HepG2 (cell line): ENCODE data around the gene HYAL1. TPM values are rescaled to one million over a fixed set of nuclear protein-coding genes. Genes with fewer than 3 reads are reported as not detected.

ENCODE experiments used
- HNRNPUL1 ChIP-seq: fragments of 200-400 bp; formaldehyde crosslinking; IDR thresholded peaks from 2 replicates; pipeline ENCODE4 v1.6.1; 2017; ENCODE audit warnings: low read depth, mild to moderate bottlenecking, low read length, moderate library complexity
- KAT8 ChIP-seq: IDR thresholded peaks from 2 replicates; pipeline ENCODE4 v1.6.1; 2016; ENCODE audit warnings: missing genetic modification reagents, missing compliant biosample characterization
- RFXAP ChIP-seq: sonication (generic); formaldehyde crosslinking; IDR thresholded peaks from 2 replicates; pipeline ENCODE4 v1.4.0; 2020; ENCODE audit warnings: missing genetic modification reagents, borderline replicate concordance
- SMYD3 ChIP-seq: sonication (generic); formaldehyde crosslinking; IDR thresholded peaks from 2 replicates; pipeline ENCODE4 v1.8.1; 2023; ENCODE audit warnings: mild to moderate bottlenecking, missing genetic modification reagents
- ZNF121 ChIP-seq: sonication (generic); formaldehyde crosslinking; IDR thresholded peaks from 2 replicates; pipeline ENCODE4 v1.5.0; 2020; ENCODE audit warnings: mild to moderate bottlenecking, missing genetic modification reagents
- ZNF3 ChIP-seq: IDR thresholded peaks from 2 replicates; pipeline ENCODE4 v1.7.0; 2017; ENCODE audit warnings: inconsistent platforms
- ZNF331 ChIP-seq: sonication (generic); formaldehyde crosslinking; IDR thresholded peaks from 2 replicates; pipeline ENCODE4 v1.4.0; 2020; ENCODE audit warnings: missing genetic modification reagents
- ZNF530 ChIP-seq: sonication (generic); formaldehyde crosslinking; IDR thresholded peaks from 2 replicates; pipeline ENCODE4 v1.5.0; 2020; ENCODE audit warnings: low read depth, mild to moderate bottlenecking, missing genetic modification reagents
- ZNF552 ChIP-seq: sonication (generic); formaldehyde crosslinking; IDR thresholded peaks from 2 replicates; pipeline ENCODE4 v1.9.0; 2022; ENCODE audit warnings: missing genetic modification reagents, mild to moderate bottlenecking, borderline replicate concordance
- polyA plus RNA-seq, 8 experiments: library from polyadenylated mRNA; depleted of rRNA in 3 of 8; stranded (reverse) in 7 of 8; unstranded in 1 of 8; fragments of >200 nt; fragmentation: Illumina TruSeq in 4 of 8; extraction: Trizol in 4 of 8; gene quantifications; 2 replicates each; pipeline versions ENCODE4 v1.2.1 to v1.2.3, GENCODE V29; 2011 to 2016; ENCODE audit warnings: low read depth in 4 of 8, missing spikeins in 1 of 8, mixed read lengths in 1 of 8; ENCODE audit not compliant: insufficient read depth in 1 of 8
- total RNA-seq, 5 experiments: library from RNA; depleted of rRNA; stranded (reverse); fragments of >200 nt; fragmentation: Illumina TruSeq; extraction: Trizol; gene quantifications; 2 replicates each; pipeline ENCODE4 v1.2.3, GENCODE V29; 2016; ENCODE audit warnings: low read depth in 1 of 5
- TF ChIP-seq, protein P1 (sequence below): sonication (generic); formaldehyde crosslinking; IDR thresholded peaks from 2 replicates; pipeline ENCODE4 v1.4.0; 2020; ENCODE audit warnings: missing genetic modification reagents
- TF ChIP-seq, protein P2 (sequence below): sonication (generic); formaldehyde crosslinking; IDR thresholded peaks from 2 replicates; pipeline ENCODE4 v1.8.0; 2022; ENCODE audit warnings: mild to moderate bottlenecking, missing genetic modification reagents, borderline replicate concordance
- TF ChIP-seq, protein P3 (sequence below): sonication (generic); formaldehyde crosslinking; IDR thresholded peaks from 2 replicates; pipeline ENCODE4 v1.5.0; 2020; ENCODE audit warnings: mild to moderate bottlenecking, missing genetic modification reagents, borderline replicate concordance
- TF ChIP-seq, protein P4 (sequence below): sonication (generic); formaldehyde crosslinking; conservative IDR thresholded peaks from 2 replicates; pipeline ENCODE4 v1.8.0; 2022; ENCODE audit warnings: low read depth, missing genetic modification reagents

The HYAL1 gene
- total and polyA plus RNA-seq, 2 of the 13 experiments (the other 11 are each of a cell fraction or from before 2014, with no cell fraction given): 76.5 to 193 TPM

DNA sequence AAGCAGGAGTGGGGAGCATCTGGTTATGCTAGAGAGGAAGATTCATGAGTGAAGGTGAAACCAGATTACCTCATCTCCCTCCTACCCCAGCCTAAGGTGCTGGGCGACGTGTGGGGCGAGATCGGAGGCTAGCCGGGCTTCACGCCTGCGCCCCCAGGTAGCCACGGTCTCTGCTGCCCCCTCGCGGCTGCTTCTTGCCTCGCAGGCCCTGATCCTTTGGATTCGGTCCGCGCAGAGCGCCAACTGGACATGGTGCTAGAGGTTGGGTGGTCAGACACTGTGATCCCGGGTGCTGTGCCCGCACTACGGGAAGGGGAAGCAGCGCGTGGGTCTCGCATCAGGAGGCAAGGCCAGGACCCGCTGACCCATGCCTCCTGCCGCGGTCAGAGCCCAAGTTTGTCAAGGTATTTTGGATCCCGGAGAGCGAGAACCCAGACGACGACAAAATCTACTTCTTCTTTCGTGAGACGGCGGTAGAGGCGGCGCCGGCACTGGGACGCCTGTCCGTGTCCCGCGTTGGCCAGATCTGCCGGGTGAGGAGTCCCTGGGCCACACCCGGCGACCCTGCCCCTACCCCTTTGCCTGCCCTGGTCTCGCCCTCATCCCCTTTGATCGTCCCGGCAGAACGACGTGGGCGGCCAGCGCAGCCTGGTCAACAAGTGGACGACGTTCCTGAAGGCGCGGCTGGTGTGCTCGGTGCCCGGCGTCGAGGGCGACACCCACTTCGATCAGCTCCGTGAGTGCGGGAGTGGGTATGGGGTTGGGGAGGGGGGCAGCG lies 30.3 kb downstream of the HYAL1 start (continued):
- TF ChIP-seq, protein P1, sequence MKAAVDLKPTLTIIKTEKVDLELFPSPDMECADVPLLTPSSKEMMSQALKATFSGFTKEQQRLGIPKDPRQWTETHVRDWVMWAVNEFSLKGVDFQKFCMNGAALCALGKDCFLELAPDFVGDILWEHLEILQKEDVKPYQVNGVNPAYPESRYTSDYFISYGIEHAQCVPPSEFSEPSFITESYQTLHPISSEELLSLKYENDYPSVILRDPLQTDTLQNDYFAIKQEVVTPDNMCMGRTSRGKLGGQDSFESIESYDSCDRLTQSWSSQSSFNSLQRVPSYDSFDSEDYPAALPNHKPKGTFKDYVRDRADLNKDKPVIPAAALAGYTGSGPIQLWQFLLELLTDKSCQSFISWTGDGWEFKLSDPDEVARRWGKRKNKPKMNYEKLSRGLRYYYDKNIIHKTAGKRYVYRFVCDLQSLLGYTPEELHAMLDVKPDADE: no peak
- TF ChIP-seq, protein P2, sequence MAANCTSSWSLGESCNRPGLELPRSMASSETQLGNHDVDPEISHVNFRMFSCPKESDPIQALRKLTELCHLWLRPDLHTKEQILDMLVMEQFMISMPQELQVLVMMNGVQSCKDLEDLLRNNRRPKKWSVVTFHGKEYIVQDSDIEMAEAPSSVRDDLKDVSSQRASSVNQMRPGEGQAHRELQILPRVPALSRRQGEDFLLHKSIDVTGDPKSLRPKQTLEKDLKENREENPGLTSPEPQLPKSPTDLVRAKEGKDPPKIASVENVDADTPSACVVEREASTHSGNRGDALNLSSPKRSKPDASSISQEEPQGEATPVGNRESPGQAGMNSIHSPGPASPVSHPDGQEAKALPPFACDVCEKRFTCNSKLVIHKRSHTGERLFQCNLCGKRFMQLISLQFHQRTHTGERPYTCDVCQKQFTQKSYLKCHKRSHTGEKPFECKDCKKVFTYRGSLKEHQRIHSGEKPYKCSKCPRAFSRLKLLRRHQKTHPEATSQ (CRISPR knock-in tag): no peak
- TF ChIP-seq ZNF552 (CRISPR knock-in tag) (no peak), HNRNPUL1 (no peak), RFXAP (no peak), ZNF3 (no peak), ZNF121 (CRISPR knock-in tag) (no peak), SMYD3 (CRISPR knock-in tag) (no peak), KAT8 (peak; percentile 47; the same call in 1 of the 2 replicates), ZNF331 (CRISPR knock-in tag) (peak; percentile 83), ZNF530 (CRISPR knock-in tag) (no peak)
- TF ChIP-seq, protein P3, sequence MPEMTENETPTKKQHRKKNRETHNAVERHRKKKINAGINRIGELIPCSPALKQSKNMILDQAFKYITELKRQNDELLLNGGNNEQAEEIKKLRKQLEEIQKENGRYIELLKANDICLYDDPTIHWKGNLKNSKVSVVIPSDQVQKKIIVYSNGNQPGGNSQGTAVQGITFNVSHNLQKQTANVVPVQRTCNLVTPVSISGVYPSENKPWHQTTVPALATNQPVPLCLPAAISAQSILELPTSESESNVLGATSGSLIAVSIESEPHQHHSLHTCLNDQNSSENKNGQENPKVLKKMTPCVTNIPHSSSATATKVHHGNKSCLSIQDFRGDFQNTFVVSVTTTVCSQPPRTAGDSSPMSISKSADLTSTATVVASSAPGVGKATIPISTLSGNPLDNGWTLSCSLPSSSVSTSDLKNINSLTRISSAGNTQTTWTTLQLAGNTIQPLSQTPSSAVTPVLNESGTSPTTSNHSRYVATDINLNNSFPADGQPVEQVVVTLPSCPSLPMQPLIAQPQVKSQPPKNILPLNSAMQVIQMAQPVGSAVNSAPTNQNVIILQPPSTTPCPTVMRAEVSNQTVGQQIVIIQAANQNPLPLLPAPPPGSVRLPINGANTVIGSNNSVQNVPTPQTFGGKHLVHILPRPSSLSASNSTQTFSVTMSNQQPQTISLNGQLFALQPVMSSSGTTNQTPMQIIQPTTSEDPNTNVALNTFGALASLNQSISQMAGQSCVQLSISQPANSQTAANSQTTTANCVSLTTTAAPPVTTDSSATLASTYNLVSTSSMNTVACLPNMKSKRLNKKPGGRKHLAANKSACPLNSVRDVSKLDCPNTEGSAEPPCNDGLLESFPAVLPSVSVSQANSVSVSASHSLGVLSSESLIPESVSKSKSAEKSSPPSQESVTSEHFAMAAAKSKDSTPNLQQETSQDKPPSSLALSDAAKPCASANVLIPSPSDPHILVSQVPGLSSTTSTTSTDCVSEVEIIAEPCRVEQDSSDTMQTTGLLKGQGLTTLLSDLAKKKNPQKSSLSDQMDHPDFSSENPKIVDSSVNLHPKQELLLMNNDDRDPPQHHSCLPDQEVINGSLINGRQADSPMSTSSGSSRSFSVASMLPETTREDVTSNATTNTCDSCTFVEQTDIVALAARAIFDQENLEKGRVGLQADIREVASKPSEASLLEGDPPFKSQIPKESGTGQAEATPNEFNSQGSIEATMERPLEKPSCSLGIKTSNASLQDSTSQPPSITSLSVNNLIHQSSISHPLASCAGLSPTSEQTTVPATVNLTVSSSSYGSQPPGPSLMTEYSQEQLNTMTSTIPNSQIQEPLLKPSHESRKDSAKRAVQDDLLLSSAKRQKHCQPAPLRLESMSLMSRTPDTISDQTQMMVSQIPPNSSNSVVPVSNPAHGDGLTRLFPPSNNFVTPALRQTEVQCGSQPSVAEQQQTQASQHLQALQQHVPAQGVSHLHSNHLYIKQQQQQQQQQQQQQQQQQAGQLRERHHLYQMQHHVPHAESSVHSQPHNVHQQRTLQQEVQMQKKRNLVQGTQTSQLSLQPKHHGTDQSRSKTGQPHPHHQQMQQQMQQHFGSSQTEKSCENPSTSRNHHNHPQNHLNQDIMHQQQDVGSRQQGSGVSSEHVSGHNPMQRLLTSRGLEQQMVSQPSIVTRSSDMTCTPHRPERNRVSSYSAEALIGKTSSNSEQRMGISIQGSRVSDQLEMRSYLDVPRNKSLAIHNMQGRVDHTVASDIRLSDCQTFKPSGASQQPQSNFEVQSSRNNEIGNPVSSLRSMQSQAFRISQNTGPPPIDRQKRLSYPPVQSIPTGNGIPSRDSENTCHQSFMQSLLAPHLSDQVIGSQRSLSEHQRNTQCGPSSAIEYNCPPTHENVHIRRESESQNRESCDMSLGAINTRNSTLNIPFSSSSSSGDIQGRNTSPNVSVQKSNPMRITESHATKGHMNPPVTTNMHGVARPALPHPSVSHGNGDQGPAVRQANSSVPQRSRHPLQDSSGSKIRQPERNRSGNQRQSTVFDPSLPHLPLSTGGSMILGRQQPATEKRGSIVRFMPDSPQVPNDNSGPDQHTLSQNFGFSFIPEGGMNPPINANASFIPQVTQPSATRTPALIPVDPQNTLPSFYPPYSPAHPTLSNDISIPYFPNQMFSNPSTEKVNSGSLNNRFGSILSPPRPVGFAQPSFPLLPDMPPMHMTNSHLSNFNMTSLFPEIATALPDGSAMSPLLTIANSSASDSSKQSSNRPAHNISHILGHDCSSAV (CRISPR knock-in tag): no peak
- TF ChIP-seq, protein P4, sequence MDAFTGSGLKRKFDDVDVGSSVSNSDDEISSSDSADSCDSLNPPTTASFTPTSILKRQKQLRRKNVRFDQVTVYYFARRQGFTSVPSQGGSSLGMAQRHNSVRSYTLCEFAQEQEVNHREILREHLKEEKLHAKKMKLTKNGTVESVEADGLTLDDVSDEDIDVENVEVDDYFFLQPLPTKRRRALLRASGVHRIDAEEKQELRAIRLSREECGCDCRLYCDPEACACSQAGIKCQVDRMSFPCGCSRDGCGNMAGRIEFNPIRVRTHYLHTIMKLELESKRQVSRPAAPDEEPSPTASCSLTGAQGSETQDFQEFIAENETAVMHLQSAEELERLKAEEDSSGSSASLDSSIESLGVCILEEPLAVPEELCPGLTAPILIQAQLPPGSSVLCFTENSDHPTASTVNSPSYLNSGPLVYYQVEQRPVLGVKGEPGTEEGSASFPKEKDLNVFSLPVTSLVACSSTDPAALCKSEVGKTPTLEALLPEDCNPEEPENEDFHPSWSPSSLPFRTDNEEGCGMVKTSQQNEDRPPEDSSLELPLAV (CRISPR knock-in tag): no peak
